Stomach (tissue), 9 donors: ENCODE data around the gene MAGI2. TPM values are rescaled to one million over a fixed set of nuclear protein-coding genes. Genes with fewer than 3 reads are reported as not detected.

ENCODE experiments used
- DNase-seq, 2 donors: peaks; one replicate each; pipeline versions ENCODE4 v3.0.0 to v3.0.0-alpha.2; 2013 to 2019
- H3K27ac ChIP-seq, 5 donors: fragments of 200-600 bp in 4 of 5; sonication (generic) in 4 of 5; one replicate each; pipeline ENCODE4 v1.5.1; 2013 to 2019; ENCODE audit warnings: mild to moderate bottlenecking in 1 of 5, moderate library complexity in 1 of 5
- H3K27me3 ChIP-seq, 3 donors: fragments of 200-600 bp; sonication (generic); one replicate each; pipeline ENCODE4 v1.5.1; 2017 to 2019; ENCODE audit warnings: mixed run types in 1 of 3
- H3K36me3 ChIP-seq, 4 donors: fragments of 200-600 bp; sonication (generic); 1 replicate in 3 of 4; 2 replicates in 1 of 4; pipeline ENCODE4 v1.5.1; 2016 to 2019
- H3K4me1 ChIP-seq, 4 donors: fragments of 200-600 bp; sonication (generic); one replicate each; pipeline ENCODE4 v1.5.1; 2016 to 2019
- H3K4me3 ChIP-seq, 4 donors: fragments of 200-600 bp; sonication (generic) in 3 of 4; one replicate each; pipeline ENCODE4 v1.5.1; 2016 to 2019; ENCODE audit warnings: mild to moderate bottlenecking in 1 of 4
- H3K9me3 ChIP-seq, 4 donors: fragments of 200-600 bp; sonication (generic); one replicate each; pipeline ENCODE4 v1.5.1; 2016 to 2019
- CTCF ChIP-seq, 7 experiments: fragments of 450-650 bp in 4 of 7; fragments of 200-600 bp in 3 of 7; sonication (generic) in 3 of 7; IDR thresholded peaks; one replicate each; pipeline ENCODE4 v1.5.1; 2016 to 2019; ENCODE audit warnings: antibody characterized with exemption in 7 of 7, control low read depth in 2 of 7, mild to moderate bottlenecking in 1 of 7
- EP300 ChIP-seq: sonication (generic); formaldehyde crosslinking; IDR thresholded peaks from one replicate; pipeline ENCODE4 v1.6.1; 2017; ENCODE audit warnings: antibody characterized with exemption
- POLR2A ChIP-seq, 4 donors: fragments of 450-650 bp; IDR thresholded peaks; one replicate each; pipeline ENCODE4 v1.6.1; 2016; ENCODE audit warnings: antibody characterized with exemption in 4 of 4, control low read depth in 2 of 4, mild to moderate bottlenecking in 1 of 4, moderate library complexity in 1 of 4
- POLR2AphosphoS5 ChIP-seq, 3 donors: sonication (generic); formaldehyde crosslinking; IDR thresholded peaks; one replicate each; pipeline ENCODE4 v1.6.1; 2016; ENCODE audit warnings: antibody characterized with exemption in 3 of 3
- WGBS, 5 donors: extraction: QIAGEN DNeasy Blood & Tissue Kit in 3 of 5; methylation state at CpG; one replicate each; pipeline versions ENCODE4 v1.1.5 to v1.1.7; 2013 to 2018; 5-methylcytosine and 5-hydroxymethylcytosine counted together
- intact Hi-C: fragments of 100-400 bp; cut with DNase I; formaldehyde crosslinking; loops from one replicate; pipeline ENCODE4 v1.15.1; 2023; ENCODE audit warnings: low total_unique reads
- polyA plus RNA-seq, 3 donors: library from polyadenylated mRNA; stranded (reverse); fragments of 200-250 nt; gene quantifications; one replicate each; pipeline ENCODE4 v1.2.3, GENCODE V29; 2013
- total RNA-seq, 5 donors: library from RNA; depleted of rRNA; stranded (reverse); fragments of >200 nt; gene quantifications; one replicate each; pipeline versions ENCODE4 v1.1.0 to v1.2.3, GENCODE V29; 2014 to 2016
- donor health status: healthy with polysubstance abuse.
- donor health status: Bipolar disorder and iron deficiency.
- donor health status: healthy.

The MAGI2 gene
- total and polyA plus RNA-seq, 8 donors = 0.92 to 53.9 (median 5.8) TPM

GRCh38 chr7:78638364-78638763 lies 815.1 kb downstream of the MAGI2 start:
- no peaks in the 10 kb centered on the region for H3K27me3 ChIP-seq
- intact Hi-C loops = no loop called here
- no peaks in the 10 kb centered on the region for H3K9me3 ChIP-seq
- no peak overlapping the region for H3K27ac ChIP-seq
- no peak overlapping the region for H3K4me3 ChIP-seq
- no peak for DNase-seq
- TF ChIP-seq EP300 (no peak), POLR2A (IDR thresholded peaks at IDR 0.05) (no peak), CTCF (IDR thresholded peaks at IDR 0.05) (no peak), POLR2AphosphoS5 (IDR thresholded peaks at IDR 0.05) (no peak)
- no peaks in the 10 kb centered on the region for H3K36me3 ChIP-seq
- no peaks in the 10 kb centered on the region for H3K4me1 ChIP-seq

- Histone ChIP-seq H3K27ac (no peak overlapping the region), H3K4me3 (no peak overlapping the region), H3K9me3 (no peaks in the 10 kb centered on the region), H3K4me1 (no peaks in the 10 kb centered on the region), H3K27me3 (no peaks in the 10 kb centered on the region), H3K36me3 (no peaks in the 10 kb centered on the region)
- DNase-seq = no peak
- no peak for TF ChIP-seq POLR2A (IDR thresholded peaks at IDR 0.05)
- no peak for TF ChIP-seq EP300
- TF ChIP-seq POLR2AphosphoS5 (IDR thresholded peaks at IDR 0.05) = no peak
- TF ChIP-seq CTCF (IDR thresholded peaks at IDR 0.05) = no peak
- intact Hi-C loops = no loop called here
- 90 to 97% (median 92%) methylated on average over 6 of the region's 6 CpGs for WGBS, 5 donors
Measured at GRCh38 chr7:78636727-78637126, 816.7 kb downstream of the MAGI2 start.

GRCh38 chr7:78635026-78635793 lies 818.3 kb downstream of the MAGI2 start:
- Histone ChIP-seq H3K4me1 (no peaks in the 10 kb centered on the region), H3K27me3 (no peaks in the 10 kb centered on the region), H3K9me3 (no peaks in the 10 kb centered on the region), H3K27ac (no peak overlapping the region), H3K36me3 (no peaks in the 10 kb centered on the region), H3K4me3 (no peak overlapping the region)
- 60 to 75% (median 68%) methylated on average over 4 of the region's 4 CpGs for WGBS, 5 donors
- intact Hi-C loops = no loop called here
- DNase-seq = no peak
- no peak for TF ChIP-seq POLR2AphosphoS5 (IDR thresholded peaks at IDR 0.05)
- TF ChIP-seq CTCF (IDR thresholded peaks at IDR 0.05) = no peak
- TF ChIP-seq POLR2A (IDR thresholded peaks at IDR 0.05) = no peak
- no peak for TF ChIP-seq EP300

GRCh38 chr7:78634093-78634492 lies 819.4 kb downstream of the MAGI2 start:
- Histone ChIP-seq H3K4me3 (no peak overlapping the region), H3K27ac (no peak overlapping the region), H3K4me1 (no peaks in the 10 kb centered on the region), H3K36me3 (no peaks in the 10 kb centered on the region), H3K9me3 (no peaks in the 10 kb centered on the region), H3K27me3 (no peaks in the 10 kb centered on the region)
- DNase-seq = no peak
- 83 to 100% (median 97%) methylated on average over 1 of the region's 1 CpG for WGBS, 5 donors
- intact Hi-C loops = no loop called here
- TF ChIP-seq POLR2AphosphoS5 (IDR thresholded peaks at IDR 0.05) = no peak
- TF ChIP-seq CTCF (IDR thresholded peaks at IDR 0.05) = no peak
- no peak for TF ChIP-seq POLR2A (IDR thresholded peaks at IDR 0.05)
- no peak for TF ChIP-seq EP300
